Liver (tissue), 9 donors: Measurements from ENCODE around the gene PHEX. TPM values are rescaled to one million over a fixed set of nuclear protein-coding genes. Genes with fewer than 3 reads are reported as not detected.

Source experiments
- DNase-seq: peaks from one replicate; pipeline ENCODE4 v3.0.0-alpha.2; 2017; ENCODE audit warnings: low spot score
- H3K27ac ChIP-seq, 2 donors: one replicate each; pipeline ENCODE4 v1.7.0; 2013; ENCODE audit warnings: inconsistent platforms in 2 of 2, low read length in 2 of 2, control low read depth in 1 of 2, low read depth in 1 of 2, mild to moderate bottlenecking in 1 of 2
- H3K27me3 ChIP-seq, 4 donors: one replicate each; pipeline versions ENCODE4 v1.6.1 to v1.7.0; 2013; ENCODE audit warnings: low read length in 3 of 4, inconsistent platforms in 1 of 4, mild to moderate bottlenecking in 1 of 4, moderate library complexity in 1 of 4; ENCODE audit not compliant: control insufficient read depth in 4 of 4, insufficient read depth in 4 of 4
- H3K36me3 ChIP-seq, 4 donors: one replicate each; pipeline versions ENCODE4 v1.6.1 to v1.7.0; 2013; ENCODE audit warnings: low read length in 3 of 4, mild to moderate bottlenecking in 3 of 4, low read depth in 1 of 4, moderate library complexity in 1 of 4; ENCODE audit not compliant: control insufficient read depth in 4 of 4, insufficient read depth in 3 of 4
- H3K4me1 ChIP-seq, 4 donors: one replicate each; pipeline versions ENCODE4 v1.6.1 to v1.7.0; 2013; ENCODE audit warnings: low read length in 3 of 4, mild to moderate bottlenecking in 3 of 4, moderate library complexity in 1 of 4; ENCODE audit not compliant: control insufficient read depth in 4 of 4, insufficient read depth in 4 of 4
- H3K4me3 ChIP-seq, 3 donors: one replicate each; pipeline versions ENCODE4 v1.6.1 to v1.7.0; 2013; ENCODE audit warnings: low read length in 3 of 3, control low read depth in 1 of 3, low read depth in 1 of 3, mild to moderate bottlenecking in 1 of 3
- H3K9ac ChIP-seq, 2 donors: one replicate each; pipeline ENCODE4 v1.7.0; 2013; ENCODE audit warnings: low read length in 2 of 2, mild to moderate bottlenecking in 2 of 2, moderate library complexity in 2 of 2, control low read depth in 1 of 2, low read depth in 1 of 2
- H3K9me3 ChIP-seq, 4 donors: one replicate each; pipeline versions ENCODE4 v1.6.1 to v1.7.0; 2013; ENCODE audit warnings: low read length in 3 of 4; ENCODE audit not compliant: control insufficient read depth in 4 of 4
- CTCF ChIP-seq: fragments of 150-350 bp; IDR thresholded peaks from 2 replicates; pipeline ENCODE4 v1.5.1; 2017; ENCODE audit warnings: improper control_type of control experiment, low read depth, low read length; ENCODE audit not compliant: missing input control
- FOXA1 ChIP-seq: IDR thresholded peaks from 2 replicates; pipeline ENCODE4 v1.6.1; 2016; ENCODE audit warnings: antibody characterized with exemption
- FOXA2 ChIP-seq: IDR thresholded peaks from 2 replicates; pipeline ENCODE4 v1.6.1; 2016; ENCODE audit warnings: antibody characterized with exemption
- GABPA ChIP-seq, 2 donors: IDR thresholded peaks in 1 of 2; conservative IDR thresholded peaks in 1 of 2; 2 replicates each; pipeline ENCODE4 v1.6.1; 2016; ENCODE audit warnings: antibody characterized with exemption in 2 of 2, mild to moderate bottlenecking in 1 of 2, moderate library complexity in 1 of 2
- HNF4A ChIP-seq, 2 donors: conservative IDR thresholded peaks; 2 replicates each; pipeline ENCODE4 v1.6.1; 2016; ENCODE audit warnings: antibody characterized with exemption in 2 of 2, mild to moderate bottlenecking in 2 of 2
- HNF4G ChIP-seq: IDR thresholded peaks from 2 replicates; pipeline ENCODE4 v1.6.1; 2016; ENCODE audit warnings: antibody characterized with exemption
- JUND ChIP-seq, 2 donors: IDR thresholded peaks; 2 replicates each; pipeline ENCODE4 v1.6.1; 2016; ENCODE audit warnings: antibody characterized with exemption in 2 of 2
- MAX ChIP-seq: IDR thresholded peaks from 2 replicates; pipeline ENCODE4 v1.6.1; 2016; ENCODE audit warnings: antibody characterized with exemption
- NR2F2 ChIP-seq: IDR thresholded peaks from 2 replicates; pipeline ENCODE4 v1.6.1; 2016; ENCODE audit warnings: antibody characterized with exemption
- RAD21 ChIP-seq, 2 donors: IDR thresholded peaks; 2 replicates each; pipeline ENCODE4 v1.6.1; 2016; ENCODE audit warnings: antibody characterized with exemption in 2 of 2, mild to moderate bottlenecking in 2 of 2
- SP1 ChIP-seq: IDR thresholded peaks from 2 replicates; pipeline ENCODE4 v1.6.1; 2018; ENCODE audit warnings: antibody characterized with exemption, mild to moderate bottlenecking
- TAF1 ChIP-seq: conservative IDR thresholded peaks from 2 replicates; pipeline ENCODE4 v1.6.1; 2016; ENCODE audit warnings: antibody characterized with exemption, mild to moderate bottlenecking
- YY1 ChIP-seq: IDR thresholded peaks from 2 replicates; pipeline ENCODE4 v1.6.1; 2016; ENCODE audit warnings: antibody characterized with exemption, mild to moderate bottlenecking
- WGBS: extraction: QIAGEN DNeasy Blood & Tissue Kit; methylation state at CpG from one replicate; pipeline ENCODE4 v1.1.7; 2013; 5-methylcytosine and 5-hydroxymethylcytosine counted together
- polyA plus RNA-seq, 2 donors: library from polyadenylated mRNA; stranded (reverse) in 1 of 2; unstranded in 1 of 2; fragments of 200-250 nt in 1 of 2; fragments of >200 nt in 1 of 2; fragmentation: Nextera tagmentation in 1 of 2; extraction: Ambion mirVana in 1 of 2; gene quantifications; one replicate each; pipeline versions ENCODE4 v1.2.1 to v1.2.3, GENCODE V29; 2013 to 2015
- total RNA-seq, 2 donors: library from RNA; depleted of rRNA; stranded (reverse); fragments of >200 nt; gene quantifications; one replicate each; pipeline ENCODE4 v1.2.3, GENCODE V29; 2014
- TF ChIP-seq, protein P1 (sequence below): IDR thresholded peaks from 2 replicates; pipeline ENCODE4 v1.6.1; 2016; ENCODE audit warnings: antibody characterized with exemption, mild to moderate bottlenecking
- donor health status: healthy.
- donor health status: healthy.
- donor health status: healthy.
- donor health status: healthy.
- donor health status: healthy.

The PHEX gene
- total and polyA plus RNA-seq, 4 donors: 0.01 to 0.14 (median 0.08) TPM; not detected in 1

DNA sequence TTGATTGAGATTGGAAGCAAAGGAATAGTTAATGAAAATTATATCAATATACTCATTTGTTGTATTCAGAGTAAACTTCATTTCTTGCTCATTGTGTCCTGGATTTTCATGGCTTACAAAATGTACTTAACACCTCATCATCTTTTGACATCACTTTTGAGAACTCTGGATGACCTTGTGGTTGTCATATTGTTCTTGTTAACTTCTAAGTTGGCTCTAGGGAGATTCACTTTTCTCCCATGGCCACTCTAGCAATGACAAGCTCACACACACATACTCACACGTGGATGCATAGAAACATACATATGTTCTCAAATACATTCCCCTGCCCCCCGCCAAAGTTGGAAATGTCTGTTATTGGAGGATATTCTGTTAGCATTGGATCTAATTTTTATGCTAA lies 15.3 kb downstream of the PHEX start (continued):
- TF ChIP-seq RAD21 (IDR thresholded peaks at IDR 0.05) (no peak), TAF1 (no peak), NR2F2 (no peak), SP1 (no peak)

- TF ChIP-seq YY1: no peak
- TF ChIP-seq SP1: no peak
- TF ChIP-seq CTCF: no peak
- no peak for TF ChIP-seq MAX
- TF ChIP-seq GABPA (IDR thresholded peaks at IDR 0.05 in 1 of 2, conservative IDR thresholded peaks at IDR 0.05 in 1 of 2): no peak
- TF ChIP-seq NR2F2: no peak
- no peak for TF ChIP-seq HNF4G
- no peak for TF ChIP-seq HNF4A (conservative IDR thresholded peaks at IDR 0.05)
- TF ChIP-seq JUND (IDR thresholded peaks at IDR 0.05): no peak
- TF ChIP-seq, protein P1, sequence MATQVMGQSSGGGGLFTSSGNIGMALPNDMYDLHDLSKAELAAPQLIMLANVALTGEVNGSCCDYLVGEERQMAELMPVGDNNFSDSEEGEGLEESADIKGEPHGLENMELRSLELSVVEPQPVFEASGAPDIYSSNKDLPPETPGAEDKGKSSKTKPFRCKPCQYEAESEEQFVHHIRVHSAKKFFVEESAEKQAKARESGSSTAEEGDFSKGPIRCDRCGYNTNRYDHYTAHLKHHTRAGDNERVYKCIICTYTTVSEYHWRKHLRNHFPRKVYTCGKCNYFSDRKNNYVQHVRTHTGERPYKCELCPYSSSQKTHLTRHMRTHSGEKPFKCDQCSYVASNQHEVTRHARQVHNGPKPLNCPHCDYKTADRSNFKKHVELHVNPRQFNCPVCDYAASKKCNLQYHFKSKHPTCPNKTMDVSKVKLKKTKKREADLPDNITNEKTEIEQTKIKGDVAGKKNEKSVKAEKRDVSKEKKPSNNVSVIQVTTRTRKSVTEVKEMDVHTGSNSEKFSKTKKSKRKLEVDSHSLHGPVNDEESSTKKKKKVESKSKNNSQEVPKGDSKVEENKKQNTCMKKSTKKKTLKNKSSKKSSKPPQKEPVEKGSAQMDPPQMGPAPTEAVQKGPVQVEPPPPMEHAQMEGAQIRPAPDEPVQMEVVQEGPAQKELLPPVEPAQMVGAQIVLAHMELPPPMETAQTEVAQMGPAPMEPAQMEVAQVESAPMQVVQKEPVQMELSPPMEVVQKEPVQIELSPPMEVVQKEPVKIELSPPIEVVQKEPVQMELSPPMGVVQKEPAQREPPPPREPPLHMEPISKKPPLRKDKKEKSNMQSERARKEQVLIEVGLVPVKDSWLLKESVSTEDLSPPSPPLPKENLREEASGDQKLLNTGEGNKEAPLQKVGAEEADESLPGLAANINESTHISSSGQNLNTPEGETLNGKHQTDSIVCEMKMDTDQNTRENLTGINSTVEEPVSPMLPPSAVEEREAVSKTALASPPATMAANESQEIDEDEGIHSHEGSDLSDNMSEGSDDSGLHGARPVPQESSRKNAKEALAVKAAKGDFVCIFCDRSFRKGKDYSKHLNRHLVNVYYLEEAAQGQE: no peak
- TF ChIP-seq FOXA1: no peak
- H3K27ac ChIP-seq: no peak overlapping the region
- no peak overlapping the region for H3K9ac ChIP-seq
- H3K4me1 ChIP-seq: no peaks in the 10 kb centered on the region
- no peak for DNase-seq
- 81% methylated on average over 3 of the region's 3 CpGs for WGBS
- no peaks in the 10 kb centered on the region for H3K27me3 ChIP-seq
- H3K9me3 ChIP-seq: no peaks in the 10 kb centered on the region
- H3K4me3 ChIP-seq: no peak overlapping the region
- no peaks in the 10 kb centered on the region for H3K36me3 ChIP-seq
Observed at GRCh38 chrX:22053481-22053880, 21.4 kb downstream of the PHEX start.

DNA sequence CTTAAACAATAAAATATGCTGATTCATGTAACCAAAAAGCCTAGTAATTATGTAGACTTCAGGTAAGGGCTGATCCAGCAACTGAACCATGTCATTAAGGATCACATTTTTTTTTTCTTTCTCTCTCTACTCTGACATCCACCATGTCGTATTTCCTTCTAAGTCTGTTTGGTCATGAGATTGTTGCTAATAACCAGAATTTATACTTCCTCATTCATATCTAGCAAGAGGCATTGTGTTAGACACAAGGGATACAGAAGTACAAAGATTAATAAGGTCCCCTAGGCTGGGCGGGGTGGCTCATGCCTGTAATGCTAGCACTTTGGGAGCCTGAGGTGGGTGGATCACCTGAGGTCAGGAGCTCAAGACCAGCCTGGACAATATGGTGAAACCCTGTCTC lies 24.1 kb downstream of the PHEX start:
- Histone ChIP-seq H3K27me3 (no peaks in the 10 kb centered on the region), H3K9me3 (no peaks in the 10 kb centered on the region), H3K27ac (no peak overlapping the region), H3K4me3 (no peak overlapping the region), H3K9ac (no peak overlapping the region), H3K4me1 (no peaks in the 10 kb centered on the region), H3K36me3 (no peaks in the 10 kb centered on the region)
- 83% methylated on average over 2 of the region's 2 CpGs for WGBS
- TF ChIP-seq HNF4G: no peak
- TF ChIP-seq FOXA2: no peak
- TF ChIP-seq GABPA (IDR thresholded peaks at IDR 0.05 in 1 of 2, conservative IDR thresholded peaks at IDR 0.05 in 1 of 2): no peak
- no peak for DNase-seq
